Umbilical cord (tissue), 2 donors: ENCODE data around the gene LEMD1. TPM values are rescaled to one million over a fixed set of nuclear protein-coding genes. Genes with fewer than 3 reads are reported as not detected.
A peak's percentile ranks its signal among the peaks of the same experiment; 100 is the strongest.
"Not testable (repeated sequence)": the region's sequence is repeated elsewhere in the genome, so short reads cannot be mapped to it uniquely, and the experiment has no call there.

Experiments
- DNase-seq: peaks from one replicate; pipeline ENCODE4 v3.0.0-alpha.2; 2015; ENCODE audit warnings: low spot score
- total RNA-seq: library from RNA; depleted of rRNA; stranded (reverse); fragments of >200 nt; gene quantifications from one replicate; pipeline ENCODE4 v1.2.3, GENCODE V29; 2014; ENCODE audit warnings: low replicate concordance; ENCODE audit not compliant: insufficient read depth

LEMD1 gene
- total RNA-seq, 1 donor from 2014 or later = not detected

- DNase-seq = peak; percentile 67
These were observed 8.9 kb upstream of the LEMD1 start for GRCh38 chr1:205430696-205431305.

GRCh38 chr1:205429762-205430695 lies 8.2 kb upstream of the LEMD1 start:
- DNase-seq = no peak

- no peak for DNase-seq
These were observed 3.2 kb upstream of the LEMD1 start for GRCh38 chr1:205424901-205425600.

GRCh38 chr1:205423814-205424399 lies 2.1 kb upstream of the LEMD1 start:
- DNase-seq = no peak

- DNase-seq = no peak
These were observed 1.3 kb upstream of the LEMD1 start for GRCh38 chr1:205422993-205423642.

GRCh38 chr1:205420938-205421337 lies 918 bp downstream of the LEMD1 start:
- no peak for DNase-seq

GRCh38 chr1:205417870-205418635 lies 3.8 kb downstream of the LEMD1 start:
- no peak for DNase-seq

GRCh38 chr1:205416322-205416721 lies 5.5 kb downstream of the LEMD1 start:
- no peak for DNase-seq

GRCh38 chr1:205410581-205411298 lies 11.1 kb downstream of the LEMD1 start:
- DNase-seq = no peak

- DNase-seq = no peak
These were observed 13.9 kb downstream of the LEMD1 start for GRCh38 chr1:205407970-205408369.

- DNase-seq = not testable (repeated sequence)
These were observed 15.6 kb downstream of the LEMD1 start for GRCh38 chr1:205406252-205406651.

- DNase-seq = not testable (repeated sequence)
These were observed 17.4 kb downstream of the LEMD1 start for GRCh38 chr1:205404484-205404883.

- no peak for DNase-seq
These were observed 23.3 kb downstream of the LEMD1 start for GRCh38 chr1:205398586-205398985.

GRCh38 chr1:205396967-205397616 lies 24.8 kb downstream of the LEMD1 start:
- peak; percentile 33 for DNase-seq

GRCh38 chr1:205395616-205396015 lies 26.2 kb downstream of the LEMD1 start:
- no peak for DNase-seq

- no peak for DNase-seq
These were observed 29.2 kb downstream of the LEMD1 start for GRCh38 chr1:205392650-205393049.

- no peak for DNase-seq
These were observed 30.5 kb downstream of the LEMD1 start for GRCh38 chr1:205391386-205391785.

- DNase-seq = no peak
These were observed 34.0 kb downstream of the LEMD1 start for GRCh38 chr1:205387845-205388244.

- not testable (repeated sequence) for DNase-seq
These were observed 38.9 kb downstream of the LEMD1 start for GRCh38 chr1:205382990-205383389.
